ENCODE results near the gene KCNA1. TPM values are rescaled to one million over a fixed set of nuclear protein-coding genes. Genes with fewer than 3 reads are reported as not detected.

KCNA1 gene
- polyA plus RNA-seq, 1 donor from 2014 or later = 14.7 TPM

GRCh38 chr12:4862809-4863208 lies 46.9 kb upstream of the KCNA1 start:
- H4K20me1 ChIP-seq (ENCODE audit: insufficient read depth) = no peaks in the 10 kb centered on the region
- no peaks in the 10 kb centered on the region for H3F3A ChIP-seq (ENCODE audit: insufficient read depth, low read length, poor library complexity, severe bottlenecking)
- no peak overlapping the region for H3K4me3 ChIP-seq (ENCODE audit: low read length)
- H2AFZ ChIP-seq (ENCODE audit: low read depth, low read length) = no peak overlapping the region
- H3K9ac ChIP-seq (ENCODE audit: low read length) = no peak overlapping the region
- H3K27me3 ChIP-seq (ENCODE audit: insufficient read depth, low read depth, low read length) = no peaks in the 10 kb centered on the region
- no peaks in the 10 kb centered on the region for H3K36me3 ChIP-seq (ENCODE audit: insufficient read depth, low read length)
- no peaks in the 10 kb centered on the region for H3K79me2 ChIP-seq (replicated peaks; ENCODE audit: insufficient read depth, low read length)
- no peaks in the 10 kb centered on the region for H3K9me3 ChIP-seq (ENCODE audit: low read length)
- TF ChIP-seq POLR2AphosphoS5 (IDR thresholded peaks at IDR 0.05) (no peak), EP300 (conservative IDR thresholded peaks at IDR 0.05; ENCODE audit: poor library complexity, severe bottlenecking) (no peak), RAD21 (conservative IDR thresholded peaks at IDR 0.05) (no peak), TAF1 (IDR thresholded peaks at IDR 0.05; ENCODE audit: low read depth) (no peak), SMC3 (conservative IDR thresholded peaks at IDR 0.05; ENCODE audit: poor library complexity) (no peak)
- TF ChIP-seq, protein P1, sequence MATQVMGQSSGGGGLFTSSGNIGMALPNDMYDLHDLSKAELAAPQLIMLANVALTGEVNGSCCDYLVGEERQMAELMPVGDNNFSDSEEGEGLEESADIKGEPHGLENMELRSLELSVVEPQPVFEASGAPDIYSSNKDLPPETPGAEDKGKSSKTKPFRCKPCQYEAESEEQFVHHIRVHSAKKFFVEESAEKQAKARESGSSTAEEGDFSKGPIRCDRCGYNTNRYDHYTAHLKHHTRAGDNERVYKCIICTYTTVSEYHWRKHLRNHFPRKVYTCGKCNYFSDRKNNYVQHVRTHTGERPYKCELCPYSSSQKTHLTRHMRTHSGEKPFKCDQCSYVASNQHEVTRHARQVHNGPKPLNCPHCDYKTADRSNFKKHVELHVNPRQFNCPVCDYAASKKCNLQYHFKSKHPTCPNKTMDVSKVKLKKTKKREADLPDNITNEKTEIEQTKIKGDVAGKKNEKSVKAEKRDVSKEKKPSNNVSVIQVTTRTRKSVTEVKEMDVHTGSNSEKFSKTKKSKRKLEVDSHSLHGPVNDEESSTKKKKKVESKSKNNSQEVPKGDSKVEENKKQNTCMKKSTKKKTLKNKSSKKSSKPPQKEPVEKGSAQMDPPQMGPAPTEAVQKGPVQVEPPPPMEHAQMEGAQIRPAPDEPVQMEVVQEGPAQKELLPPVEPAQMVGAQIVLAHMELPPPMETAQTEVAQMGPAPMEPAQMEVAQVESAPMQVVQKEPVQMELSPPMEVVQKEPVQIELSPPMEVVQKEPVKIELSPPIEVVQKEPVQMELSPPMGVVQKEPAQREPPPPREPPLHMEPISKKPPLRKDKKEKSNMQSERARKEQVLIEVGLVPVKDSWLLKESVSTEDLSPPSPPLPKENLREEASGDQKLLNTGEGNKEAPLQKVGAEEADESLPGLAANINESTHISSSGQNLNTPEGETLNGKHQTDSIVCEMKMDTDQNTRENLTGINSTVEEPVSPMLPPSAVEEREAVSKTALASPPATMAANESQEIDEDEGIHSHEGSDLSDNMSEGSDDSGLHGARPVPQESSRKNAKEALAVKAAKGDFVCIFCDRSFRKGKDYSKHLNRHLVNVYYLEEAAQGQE (IDR thresholded peaks at IDR 0.05; ENCODE audit: borderline replicate concordance) = no peak
- TF ChIP-seq, protein P2, sequence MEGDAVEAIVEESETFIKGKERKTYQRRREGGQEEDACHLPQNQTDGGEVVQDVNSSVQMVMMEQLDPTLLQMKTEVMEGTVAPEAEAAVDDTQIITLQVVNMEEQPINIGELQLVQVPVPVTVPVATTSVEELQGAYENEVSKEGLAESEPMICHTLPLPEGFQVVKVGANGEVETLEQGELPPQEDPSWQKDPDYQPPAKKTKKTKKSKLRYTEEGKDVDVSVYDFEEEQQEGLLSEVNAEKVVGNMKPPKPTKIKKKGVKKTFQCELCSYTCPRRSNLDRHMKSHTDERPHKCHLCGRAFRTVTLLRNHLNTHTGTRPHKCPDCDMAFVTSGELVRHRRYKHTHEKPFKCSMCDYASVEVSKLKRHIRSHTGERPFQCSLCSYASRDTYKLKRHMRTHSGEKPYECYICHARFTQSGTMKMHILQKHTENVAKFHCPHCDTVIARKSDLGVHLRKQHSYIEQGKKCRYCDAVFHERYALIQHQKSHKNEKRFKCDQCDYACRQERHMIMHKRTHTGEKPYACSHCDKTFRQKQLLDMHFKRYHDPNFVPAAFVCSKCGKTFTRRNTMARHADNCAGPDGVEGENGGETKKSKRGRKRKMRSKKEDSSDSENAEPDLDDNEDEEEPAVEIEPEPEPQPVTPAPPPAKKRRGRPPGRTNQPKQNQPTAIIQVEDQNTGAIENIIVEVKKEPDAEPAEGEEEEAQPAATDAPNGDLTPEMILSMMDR (IDR thresholded peaks at IDR 0.05; ENCODE audit: poor library complexity, severe bottlenecking) = no peak
- H3K4me2 ChIP-seq (ENCODE audit: low read length) = no peak overlapping the region
- no peak overlapping the region for H3K27ac ChIP-seq (ENCODE audit: low read length)
- no peaks in the 10 kb centered on the region for H3K9me2 ChIP-seq (ENCODE audit: insufficient read depth, low read length)

DNA sequence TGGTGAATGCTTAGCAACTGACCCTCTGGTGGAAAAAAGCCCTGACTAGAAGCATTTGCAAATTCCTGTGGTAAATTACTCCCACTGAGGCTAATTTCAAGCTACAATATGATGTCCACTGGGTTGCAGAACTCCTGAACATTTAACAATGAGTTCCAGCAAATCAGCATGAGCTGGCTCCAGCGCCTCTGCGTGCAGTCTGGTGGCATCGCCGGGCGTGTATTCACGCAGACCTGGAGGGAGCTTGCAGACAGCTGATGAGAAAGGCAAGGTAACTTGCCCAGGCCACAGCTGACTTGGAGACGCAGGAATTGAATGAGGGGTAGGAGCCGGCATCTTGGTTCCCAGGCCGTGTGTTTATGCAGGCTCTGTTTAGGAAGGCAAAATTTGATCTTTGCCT lies 45.1 kb upstream of the KCNA1 start:
- Histone ChIP-seq H3K9ac (ENCODE audit: low read length) (no peak overlapping the region), H3K4me2 (ENCODE audit: low read length) (no peak overlapping the region), H3K4me3 (ENCODE audit: low read length) (no peak overlapping the region), H3K36me3 (ENCODE audit: insufficient read depth, low read length) (no peaks in the 10 kb centered on the region), H3K9me3 (ENCODE audit: low read length) (no peaks in the 10 kb centered on the region), H3F3A (ENCODE audit: insufficient read depth, low read length, poor library complexity, severe bottlenecking) (no peaks in the 10 kb centered on the region), H3K79me2 (replicated peaks; ENCODE audit: insufficient read depth, low read length) (no peaks in the 10 kb centered on the region), H3K27ac (ENCODE audit: low read length) (no peak overlapping the region), H2AFZ (ENCODE audit: low read depth, low read length) (no peak overlapping the region), H3K9me2 (ENCODE audit: insufficient read depth, low read length) (no peaks in the 10 kb centered on the region), H4K20me1 (ENCODE audit: insufficient read depth) (no peaks in the 10 kb centered on the region), H3K27me3 (ENCODE audit: insufficient read depth, low read depth, low read length) (no peaks in the 10 kb centered on the region)
- TF ChIP-seq MXI1 (conservative IDR thresholded peaks at IDR 0.05; ENCODE audit: poor library complexity, severe bottlenecking) (no peak), SMC3 (conservative IDR thresholded peaks at IDR 0.05; ENCODE audit: poor library complexity) (no peak)
- TF ChIP-seq, protein P1 (IDR thresholded peaks at IDR 0.05; ENCODE audit: borderline replicate concordance) = no peak
